ENCODE data around the gene EEIG2.

EEIG2 gene

GRCh38 chr1:108551137-108551862, 8.6 kb upstream of the EEIG2 start:
- DNase-seq (ENCODE audit: low read depth), result peak; percentile 44

GRCh38 chr1:108553905-108554304, 6.0 kb upstream of the EEIG2 start:
- DNase-seq (ENCODE audit: low read depth), result no peak

- no peak for DNase-seq (ENCODE audit: low read depth)
Measured at GRCh38 chr1:108554682-108555427, 5.0 kb upstream of the EEIG2 start.

GRCh38 chr1:108556066-108556465, 3.8 kb upstream of the EEIG2 start:
- no peak for DNase-seq (ENCODE audit: low read depth)

- no peak for DNase-seq (ENCODE audit: low read depth)
Measured at GRCh38 chr1:108556499-108556898, 3.4 kb upstream of the EEIG2 start.

GRCh38 chr1:108557296-108557695, 2.6 kb upstream of the EEIG2 start:
- DNase-seq (ENCODE audit: low read depth), result no peak

GRCh38 chr1:108560189-108560873, 431 bp downstream of the EEIG2 start:
- peak; percentile 34 for DNase-seq (ENCODE audit: low read depth)

GRCh38 chr1:108560874-108561459, 1.1 kb downstream of the EEIG2 start:
- peak; percentile 84 for DNase-seq (ENCODE audit: low read depth)

GRCh38 chr1:108561689-108562326, 1.9 kb downstream of the EEIG2 start:
- peak; percentile 58 for DNase-seq (ENCODE audit: low read depth)

- DNase-seq (ENCODE audit: low read depth), result no peak
Measured at GRCh38 chr1:108563808-108564207, 3.9 kb downstream of the EEIG2 start.

GRCh38 chr1:108565081-108565480, 5.2 kb downstream of the EEIG2 start:
- no peak for DNase-seq (ENCODE audit: low read depth)

- DNase-seq (ENCODE audit: low read depth), result no peak
Measured at GRCh38 chr1:108565512-108565911, 5.6 kb downstream of the EEIG2 start.

GRCh38 chr1:108568589-108568988, 8.7 kb downstream of the EEIG2 start:
- DNase-seq (ENCODE audit: low read depth), result no peak

- DNase-seq (ENCODE audit: low read depth), result peak; percentile 65
Measured at GRCh38 chr1:108569097-108569728, 9.3 kb downstream of the EEIG2 start.

- peak; percentile 53 for DNase-seq (ENCODE audit: low read depth)
Measured at GRCh38 chr1:108570128-108570527, 10.2 kb downstream of the EEIG2 start.

GRCh38 chr1:108570998-108571401, 11.1 kb downstream of the EEIG2 start:
- no peak for DNase-seq (ENCODE audit: low read depth)

- DNase-seq (ENCODE audit: low read depth), result no peak
Measured at GRCh38 chr1:108572182-108572581, 12.3 kb downstream of the EEIG2 start.

- no peak for DNase-seq (ENCODE audit: low read depth)
Measured at GRCh38 chr1:108573183-108573582, 13.3 kb downstream of the EEIG2 start.

- no peak for DNase-seq (ENCODE audit: low read depth)
Measured at GRCh38 chr1:108574008-108574407, 14.1 kb downstream of the EEIG2 start.

- no peak for DNase-seq (ENCODE audit: low read depth)
Measured at GRCh38 chr1:108575375-108575774, 15.5 kb downstream of the EEIG2 start.

GRCh38 chr1:108583757-108584427, 24.0 kb downstream of the EEIG2 start:
- no peak for DNase-seq (ENCODE audit: low read depth)

Measured in ELR (cell line).